HuH-7.5 (cell line): ENCODE results near the gene TMEM33.
A peak's percentile ranks its signal among the peaks of the same experiment; 100 is the strongest.

Experiments
- DNase-seq: peaks from one replicate; pipeline ENCODE4 v3.0.0; 2011; ENCODE audit warnings: low spot score

The TMEM33 gene

GRCh38 chr4:41940834-41941233 is 5.6 kb downstream of the TMEM33 start:
- no peak for DNase-seq

- no peak for DNase-seq
Observed at GRCh38 chr4:41943506-41943905, 8.3 kb downstream of the TMEM33 start.

- DNase-seq: no peak
Observed at GRCh38 chr4:41944089-41944488, 8.9 kb downstream of the TMEM33 start.

- DNase-seq: no peak
Observed at GRCh38 chr4:41949531-41949930, 14.3 kb downstream of the TMEM33 start.

- no peak for DNase-seq
Observed at GRCh38 chr4:41957634-41958033, 22.4 kb downstream of the TMEM33 start.

GRCh38 chr4:41963105-41963504 is 27.9 kb downstream of the TMEM33 start:
- DNase-seq: no peak

GRCh38 chr4:41964401-41964800 is 29.2 kb downstream of the TMEM33 start:
- DNase-seq: no peak

GRCh38 chr4:41967392-41967791 is 32.2 kb downstream of the TMEM33 start:
- no peak for DNase-seq

GRCh38 chr4:41969671-41970070 is 34.4 kb downstream of the TMEM33 start:
- DNase-seq: no peak

GRCh38 chr4:41975341-41975740 is 40.1 kb downstream of the TMEM33 start:
- no peak for DNase-seq

GRCh38 chr4:41976775-41977516 is 41.7 kb downstream of the TMEM33 start:
- DNase-seq: no peak

- DNase-seq: no peak
Observed at GRCh38 chr4:41977709-41978108, 42.5 kb downstream of the TMEM33 start.

- DNase-seq: no peak
Observed at GRCh38 chr4:41981456-41981855, 46.2 kb downstream of the TMEM33 start, which contains the start of gene DCAF4L1. TSS of gene DCAF4L1 (plus strand) at chr4:41981756. CDS start at chr4:41981793, 37 bp downstream.

- DNase-seq: no peak
Observed at GRCh38 chr4:41982716-41983115, 47.5 kb downstream of the TMEM33 start.

- DNase-seq: no peak
Observed at GRCh38 chr4:41985151-41985550, 49.9 kb downstream of the TMEM33 start.

GRCh38 chr4:41989994-41990364 is 54.8 kb downstream of the TMEM33 start:
- DNase-seq: no peak

GRCh38 chr4:41990365-41991111 is 55.3 kb downstream of the TMEM33 start, which contains the start of gene SLC30A9:
TSS of gene SLC30A9 (plus strand) at chr4:41990530. CDS start at chr4:41990652, 122 bp downstream.
- DNase-seq: peak; percentile 86

GRCh38 chr4:41991916-41992767 is 56.9 kb downstream of the TMEM33 start:
- DNase-seq: no peak

GRCh38 chr4:41992967-41993857 is 58.0 kb downstream of the TMEM33 start:
- no peak for DNase-seq

GRCh38 chr4:41994461-41994985 is 59.3 kb downstream of the TMEM33 start:
- no peak for DNase-seq

GRCh38 chr4:41998019-41998418 is 62.8 kb downstream of the TMEM33 start:
- DNase-seq: no peak
